Adrenal gland (tissue), 12 donors: ENCODE data around the gene HGF. TPM values are rescaled to one million over a fixed set of nuclear protein-coding genes. Genes with fewer than 3 reads are reported as not detected.

Source experiments
- DNase-seq, 7 donors: peaks; one replicate each; pipeline ENCODE4 v3.0.0-alpha.2; 2019 to 2020
- H3K27ac ChIP-seq, 5 donors: fragments of 200-600 bp; sonication (generic) in 4 of 5; 1 replicate in 3 of 5; 2 replicates in 2 of 5; pipeline versions ENCODE4 v1.5.1 to v1.8.0; 2016 to 2020; ENCODE audit warnings: mild to moderate bottlenecking in 1 of 5
- H3K27me3 ChIP-seq: fragments of 200-600 bp; 2 replicates; pipeline ENCODE4 v1.8.0; 2021
- H3K36me3 ChIP-seq, 2 donors: fragments of 200-600 bp; replicated peaks in 1 of 2; 1 replicate in 1 of 2; 2 replicates in 1 of 2; pipeline versions ENCODE4 v1.5.1 to v1.8.0; 2018 to 2022
- H3K4me1 ChIP-seq, 2 donors: fragments of 200-600 bp; replicated peaks in 1 of 2; 1 replicate in 1 of 2; 2 replicates in 1 of 2; pipeline versions ENCODE4 v1.5.1 to v1.8.0; 2018 to 2021
- H3K4me3 ChIP-seq, 4 donors: fragments of 200-600 bp; sonication (generic) in 3 of 4; one replicate each; pipeline ENCODE4 v1.5.1; 2016 to 2018
- H3K9me3 ChIP-seq, 3 donors: fragments of 200-600 bp; sonication (generic) in 1 of 3; replicated peaks in 1 of 3; 1 replicate in 2 of 3; 2 replicates in 1 of 3; pipeline versions ENCODE4 v1.5.1 to v1.8.0; 2016 to 2021
- POLR2A ChIP-seq, 2 donors: fragments of 450-650 bp; IDR thresholded peaks; one replicate each; pipeline ENCODE4 v1.6.1; 2017; ENCODE audit warnings: antibody characterized with exemption in 2 of 2, mild to moderate bottlenecking in 2 of 2, moderate library complexity in 1 of 2
- whole genome bisulfite sequencing, 4 donors: extraction: QIAGEN DNeasy Blood & Tissue Kit in 2 of 4; methylation state at CpG; one replicate each; pipeline versions ENCODE4 v1.1.5 to v1.1.7; 2013 to 2017; 5-methylcytosine and 5-hydroxymethylcytosine counted together
- intact Hi-C, 2 donors: fragments of 100-400 bp; cut with DNase I; formaldehyde crosslinking; loops; one replicate each; pipeline versions ENCODE4 v1.14.1 to v1.15.0; 2022 to 2023
- polyA plus RNA-seq, 3 donors: library from polyadenylated mRNA; stranded (reverse); fragments of 200-250 nt in 2 of 3; fragments of 350-450 nt in 1 of 3; fragmentation: Illumina TruSeq in 1 of 3; extraction: RNeasy Lipid Tissue Mini Kit (QIAGEN cat#74804) in 1 of 3; gene quantifications; one replicate each; pipeline ENCODE4 v1.2.3, GENCODE V29; 2013 to 2014
- total RNA-seq, 9 donors: library from RNA; depleted of rRNA in 4 of 9; stranded (reverse); fragments of >200 nt in 4 of 9; fragments of 120-200 nt in 1 of 9; fragmentation: NEBNext Ultra II Directional in 1 of 9; extraction: Animal tissue kit (Norgen Biotek cat#: 25700) in 1 of 9; gene quantifications; one replicate each; pipeline versions ENCODE4 v1.1.0 to v1.2.4, GENCODE V29; 2013 to 2023
- TF ChIP-seq, protein P1 (sequence below), 6 experiments: fragments of 450-650 bp in 4 of 6; fragments of 200-600 bp in 2 of 6; sonication (generic) in 1 of 6; IDR thresholded peaks; 1 replicate in 5 of 6; 2 replicates in 1 of 6; pipeline versions ENCODE4 v1.5.1 to v1.8.0; 2016 to 2021; ENCODE audit warnings: antibody characterized with exemption in 6 of 6, mild to moderate bottlenecking in 2 of 6, moderate library complexity in 1 of 6
- donor health status: healthy with polysubstance abuse.
- donor health status: Bipolar disorder and iron deficiency.
- donor health status: DM: yes; HTN: yes; CAD: no.
- donor health status: DM: no; HTN: no; CAD: no.
- donor health status: DM: no; HTN: no; CAD: no.
- donor health status: DM: yes; HTN: yes; CAD: no.

The HGF gene
- total and polyA plus RNA-seq, 12 donors: 3.7 to 157 (median 71.2) TPM

DNA sequence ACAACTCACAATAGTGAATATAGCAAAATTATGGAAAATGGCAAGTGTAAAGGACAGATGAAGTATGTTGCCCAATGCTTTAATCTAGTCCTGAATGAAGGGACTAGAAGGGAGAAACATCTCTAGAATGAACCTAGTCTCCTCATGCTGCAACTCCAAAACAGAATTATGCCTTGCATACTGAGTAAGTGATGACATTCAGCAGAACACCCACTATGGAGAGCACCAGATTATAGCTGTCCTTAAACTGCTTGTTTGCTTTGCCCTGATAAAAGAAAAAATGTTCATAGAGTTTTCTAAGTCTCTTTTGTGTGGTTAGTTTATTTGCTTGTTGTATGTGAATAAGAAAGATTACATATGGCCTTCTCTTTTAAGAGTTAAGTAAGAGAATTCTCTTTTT is 7.8 kb upstream of the HGF start:
- intact Hi-C loops: no loop called here
- no peak for DNase-seq
- TF ChIP-seq, protein P1, sequence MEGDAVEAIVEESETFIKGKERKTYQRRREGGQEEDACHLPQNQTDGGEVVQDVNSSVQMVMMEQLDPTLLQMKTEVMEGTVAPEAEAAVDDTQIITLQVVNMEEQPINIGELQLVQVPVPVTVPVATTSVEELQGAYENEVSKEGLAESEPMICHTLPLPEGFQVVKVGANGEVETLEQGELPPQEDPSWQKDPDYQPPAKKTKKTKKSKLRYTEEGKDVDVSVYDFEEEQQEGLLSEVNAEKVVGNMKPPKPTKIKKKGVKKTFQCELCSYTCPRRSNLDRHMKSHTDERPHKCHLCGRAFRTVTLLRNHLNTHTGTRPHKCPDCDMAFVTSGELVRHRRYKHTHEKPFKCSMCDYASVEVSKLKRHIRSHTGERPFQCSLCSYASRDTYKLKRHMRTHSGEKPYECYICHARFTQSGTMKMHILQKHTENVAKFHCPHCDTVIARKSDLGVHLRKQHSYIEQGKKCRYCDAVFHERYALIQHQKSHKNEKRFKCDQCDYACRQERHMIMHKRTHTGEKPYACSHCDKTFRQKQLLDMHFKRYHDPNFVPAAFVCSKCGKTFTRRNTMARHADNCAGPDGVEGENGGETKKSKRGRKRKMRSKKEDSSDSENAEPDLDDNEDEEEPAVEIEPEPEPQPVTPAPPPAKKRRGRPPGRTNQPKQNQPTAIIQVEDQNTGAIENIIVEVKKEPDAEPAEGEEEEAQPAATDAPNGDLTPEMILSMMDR (IDR thresholded peaks at IDR 0.05): no peak
- TF ChIP-seq POLR2A (IDR thresholded peaks at IDR 0.05): no peak
- Histone ChIP-seq H3K27ac (no peak overlapping the region), H3K9me3 (no peaks in the 10 kb centered on the region), H3K36me3 (no peaks in the 10 kb centered on the region), H3K27me3 (no peaks in the 10 kb centered on the region), H3K4me3 (no peak overlapping the region), H3K4me1 (no peaks in the 10 kb centered on the region)

DNA sequence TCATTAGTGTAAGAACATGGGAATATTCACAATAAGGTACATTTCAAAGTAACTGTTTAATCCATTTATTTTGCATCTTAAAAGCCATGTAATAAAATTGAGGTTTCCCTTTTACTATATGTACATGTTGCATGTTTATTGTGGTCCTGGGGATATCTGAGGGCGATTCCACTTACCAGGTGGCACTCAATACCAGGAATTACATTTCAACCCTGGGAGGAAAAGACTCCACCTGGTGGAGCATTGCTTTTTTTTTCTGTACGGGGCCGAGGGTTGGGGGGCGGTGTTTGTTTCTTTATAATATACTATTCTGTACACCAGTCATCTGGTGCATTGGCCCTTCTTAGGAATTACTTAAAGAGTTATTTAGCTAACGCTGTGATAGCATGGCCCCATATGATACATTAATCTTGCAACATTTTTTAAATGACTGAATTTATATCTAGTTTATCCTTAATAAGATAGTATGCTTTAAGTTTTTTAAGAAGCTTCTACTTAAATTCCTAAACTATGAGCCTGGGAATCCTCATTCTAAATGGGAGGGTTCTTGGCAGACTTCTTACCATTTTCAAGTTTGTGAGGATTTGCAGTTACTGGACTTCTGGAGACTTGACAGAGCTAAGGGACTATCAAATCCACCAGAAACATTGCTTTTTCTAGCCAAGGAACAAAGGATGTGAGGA is 7.2 kb upstream of the HGF start:
- WGBS, 4 donors: 68 to 80% (median 74%) methylated on average over 5 of the region's 5 CpGs

DNA sequence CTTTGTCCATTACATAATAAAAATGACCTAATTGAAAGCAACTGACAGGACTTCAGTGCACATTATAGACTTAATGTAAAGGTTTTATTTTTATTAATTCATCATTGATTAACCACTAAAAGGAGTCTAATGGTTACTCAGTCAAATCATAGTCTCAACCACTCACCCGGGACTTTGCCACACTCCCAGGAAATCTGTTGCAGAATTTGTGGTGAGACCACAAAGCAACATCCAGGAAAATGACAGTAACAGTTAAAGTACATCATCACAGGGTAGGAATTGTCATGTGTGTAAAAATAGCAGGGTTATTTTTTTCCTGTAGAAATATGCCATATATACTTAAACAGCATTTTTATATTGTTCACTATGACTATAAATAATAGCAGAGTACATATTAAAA is 6.3 kb upstream of the HGF start:
- H3K27me3 ChIP-seq: no peaks in the 10 kb centered on the region
- no peak overlapping the region for H3K4me3 ChIP-seq
- intact Hi-C loops: no loop called here
- no peak overlapping the region for H3K27ac ChIP-seq
- DNase-seq: no peak
- H3K9me3 ChIP-seq: no peaks in the 10 kb centered on the region
- no peaks in the 10 kb centered on the region for H3K4me1 ChIP-seq
- 57 to 79% (median 64%) methylated on average over 1 of the region's 1 CpG for WGBS, 4 donors
- TF ChIP-seq, protein P1 (IDR thresholded peaks at IDR 0.05): no peak
- TF ChIP-seq POLR2A (IDR thresholded peaks at IDR 0.05): no peak
- no peaks in the 10 kb centered on the region for H3K36me3 ChIP-seq

More for the DNA sequence above, 7.2 kb upstream of the HGF start:
- H3K4me1 ChIP-seq: no peaks in the 10 kb centered on the region
- intact Hi-C loops: no loop called here
- no peaks in the 10 kb centered on the region for H3K9me3 ChIP-seq
- no peak for DNase-seq
- no peaks in the 10 kb centered on the region for H3K27me3 ChIP-seq
- TF ChIP-seq, protein P1 (IDR thresholded peaks at IDR 0.05): no peak
- no peak for TF ChIP-seq POLR2A (IDR thresholded peaks at IDR 0.05)
- no peaks in the 10 kb centered on the region for H3K36me3 ChIP-seq
- no peak overlapping the region for H3K27ac ChIP-seq
- H3K4me3 ChIP-seq: no peak overlapping the region

DNA sequence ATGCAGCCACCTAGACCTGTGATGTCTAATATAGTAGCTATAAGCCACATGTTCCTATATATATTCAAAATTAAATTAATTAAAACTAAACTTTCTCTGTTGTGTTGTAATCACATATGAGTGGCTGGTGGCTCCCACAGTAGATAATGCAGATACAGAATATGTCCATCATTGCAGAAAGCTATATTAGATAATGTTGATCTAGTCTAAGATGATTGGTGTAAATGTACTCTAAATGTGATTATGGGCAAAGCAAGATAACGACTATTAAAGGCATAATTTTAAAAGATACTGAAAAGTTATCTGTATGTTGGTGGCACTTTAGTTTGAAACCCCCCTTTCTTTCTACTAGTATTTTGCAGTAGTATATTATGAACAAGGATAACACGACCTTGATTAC is 5.7 kb upstream of the HGF start:
- Histone ChIP-seq H3K4me1 (no peaks in the 10 kb centered on the region), H3K27me3 (no peaks in the 10 kb centered on the region), H3K27ac (no peak overlapping the region), H3K4me3 (no peak overlapping the region), H3K9me3 (no peaks in the 10 kb centered on the region), H3K36me3 (no peaks in the 10 kb centered on the region)
- TF ChIP-seq POLR2A (IDR thresholded peaks at IDR 0.05): no peak
- TF ChIP-seq, protein P1 (IDR thresholded peaks at IDR 0.05): no peak
- intact Hi-C loops: no loop called here
- WGBS, 4 donors: 58 to 73% (median 71%) methylated on average over 2 of the region's 2 CpGs
- DNase-seq: no peak
